ENCODE results near the gene DHRS11.

DHRS11 gene, protein sequence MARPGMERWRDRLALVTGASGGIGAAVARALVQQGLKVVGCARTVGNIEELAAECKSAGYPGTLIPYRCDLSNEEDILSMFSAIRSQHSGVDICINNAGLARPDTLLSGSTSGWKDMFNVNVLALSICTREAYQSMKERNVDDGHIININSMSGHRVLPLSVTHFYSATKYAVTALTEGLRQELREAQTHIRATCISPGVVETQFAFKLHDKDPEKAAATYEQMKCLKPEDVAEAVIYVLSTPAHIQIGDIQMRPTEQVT

DNA sequence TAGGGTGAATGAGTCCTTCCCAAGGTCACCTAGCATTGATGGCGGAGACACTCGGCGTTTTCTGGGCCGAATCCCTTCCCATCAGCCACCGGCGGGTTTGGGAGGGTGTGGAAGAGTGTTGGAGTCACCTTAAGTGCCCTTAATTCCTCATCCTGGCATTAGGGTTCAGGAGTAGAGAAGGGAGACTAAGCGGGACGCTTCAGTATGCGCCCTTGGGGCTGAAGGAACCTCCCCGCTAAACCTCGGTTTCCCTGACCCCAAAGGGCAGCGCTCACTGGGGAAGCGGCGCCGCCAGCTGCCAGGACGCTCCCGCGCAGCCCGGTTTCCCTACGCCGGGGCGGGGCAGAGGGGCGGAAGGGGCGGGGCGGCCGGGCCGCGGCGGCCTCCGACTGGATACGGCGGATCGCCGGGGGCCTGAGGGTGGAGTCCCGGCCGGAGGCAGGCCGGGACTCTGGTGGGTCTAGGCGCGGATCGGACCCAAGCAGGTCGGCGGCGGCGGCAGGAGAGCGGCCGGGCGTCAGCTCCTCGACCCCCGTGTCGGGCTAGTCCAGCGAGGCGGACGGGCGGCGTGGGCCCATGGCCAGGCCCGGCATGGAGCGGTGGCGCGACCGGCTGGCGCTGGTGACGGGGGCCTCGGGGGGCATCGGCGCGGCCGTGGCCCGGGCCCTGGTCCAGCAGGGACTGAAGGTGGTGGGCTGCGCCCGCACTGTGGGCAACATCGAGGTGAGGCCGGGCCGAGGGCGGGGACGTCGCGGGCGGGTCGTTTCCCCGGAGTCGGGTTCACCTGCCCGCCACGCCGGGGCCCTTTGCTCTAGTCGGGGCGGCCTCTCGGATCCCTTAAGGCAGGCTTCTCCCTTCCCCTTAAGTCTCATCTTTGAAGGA is at the start of gene DHRS11:
Gene DHRS11 (plus strand): TSS at position 446 of the 882 bp plus-strand sequence. CDS start 131 bp downstream, at position 577.
- in situ Hi-C loops (cut with MboI; ENCODE audit: low sequenced_read_pairs): no loop called here
- peaks cover 19% of the 10 kb centered on the region for H3K36me3 ChIP-seq (replicated peaks)
- no peaks in the 10 kb centered on the region for H3K9me3 ChIP-seq
- H3K27me3 ChIP-seq (ENCODE audit: low read depth): no peaks in the 10 kb centered on the region
- no peaks in the 10 kb centered on the region; the same call in none of the 2 replicates for H3K4me1 ChIP-seq
- peak; percentile 79 to 92 for DNase-seq (ENCODE audit: low spot score in 2 of 2)
- peak within 1 kb of the TSS; percentile 55 for H3K4me3 ChIP-seq

DNA sequence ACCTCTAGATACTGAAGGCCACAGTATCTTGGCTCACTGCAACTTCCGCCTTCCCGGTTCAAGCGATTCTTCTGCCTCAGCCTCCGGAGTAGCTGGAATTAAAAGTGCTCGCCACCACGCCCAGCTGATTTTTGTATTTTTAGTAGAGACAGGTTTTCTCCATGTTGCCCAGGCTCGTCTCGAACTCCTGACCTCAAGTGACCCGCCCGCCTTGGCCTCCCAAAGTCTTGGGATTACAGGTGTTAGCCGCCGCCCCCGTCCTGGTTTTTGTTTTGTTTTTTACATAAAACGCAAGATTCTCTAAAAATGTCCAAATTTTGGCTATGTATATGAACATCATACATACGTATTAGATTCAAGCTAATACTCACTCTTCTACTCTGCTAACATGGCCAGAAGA is 48.9 kb upstream of the DHRS11 start:
- in situ Hi-C loops (cut with MboI; ENCODE audit: low sequenced_read_pairs): no loop called here
- no peaks in the 10 kb centered on the region for H3K27me3 ChIP-seq (ENCODE audit: low read depth)
- DNase-seq (ENCODE audit: low spot score in 2 of 2): no peak
- peaks cover 32% of the 10 kb centered on the region for H3K36me3 ChIP-seq (replicated peaks)
- no peaks in the 10 kb centered on the region for H3K9me3 ChIP-seq
- H3K4me1 ChIP-seq: peaks cover 20% of the 10 kb centered on the region
- H3K4me3 ChIP-seq: no peak overlapping the region

DNA sequence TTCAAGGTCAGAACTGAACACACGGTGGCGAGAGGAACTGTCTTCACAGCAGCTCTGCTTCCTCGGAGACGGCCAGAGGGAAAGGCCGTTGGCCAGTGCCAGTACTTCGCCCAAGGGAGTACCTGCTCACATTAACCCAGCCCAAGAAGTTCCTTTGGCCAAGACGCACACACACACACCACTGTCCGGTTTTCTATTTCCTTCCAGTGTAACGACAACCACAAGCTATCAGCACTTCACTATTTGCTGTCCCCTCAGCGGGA is 47.7 kb upstream of the DHRS11 start:
- H3K27me3 ChIP-seq (ENCODE audit: low read depth): no peaks in the 10 kb centered on the region
- H3K9me3 ChIP-seq: no peaks in the 10 kb centered on the region
- H3K4me1 ChIP-seq: peaks cover 26% of the 10 kb centered on the region
- peak overlapping the region; percentile 98 for H3K4me3 ChIP-seq
- peak; percentile 49 to 60 for DNase-seq (ENCODE audit: low spot score in 2 of 2)
- in situ Hi-C loops (cut with MboI; ENCODE audit: low sequenced_read_pairs): no loop called here
- H3K36me3 ChIP-seq (replicated peaks): peaks cover 19% of the 10 kb centered on the region

DNA sequence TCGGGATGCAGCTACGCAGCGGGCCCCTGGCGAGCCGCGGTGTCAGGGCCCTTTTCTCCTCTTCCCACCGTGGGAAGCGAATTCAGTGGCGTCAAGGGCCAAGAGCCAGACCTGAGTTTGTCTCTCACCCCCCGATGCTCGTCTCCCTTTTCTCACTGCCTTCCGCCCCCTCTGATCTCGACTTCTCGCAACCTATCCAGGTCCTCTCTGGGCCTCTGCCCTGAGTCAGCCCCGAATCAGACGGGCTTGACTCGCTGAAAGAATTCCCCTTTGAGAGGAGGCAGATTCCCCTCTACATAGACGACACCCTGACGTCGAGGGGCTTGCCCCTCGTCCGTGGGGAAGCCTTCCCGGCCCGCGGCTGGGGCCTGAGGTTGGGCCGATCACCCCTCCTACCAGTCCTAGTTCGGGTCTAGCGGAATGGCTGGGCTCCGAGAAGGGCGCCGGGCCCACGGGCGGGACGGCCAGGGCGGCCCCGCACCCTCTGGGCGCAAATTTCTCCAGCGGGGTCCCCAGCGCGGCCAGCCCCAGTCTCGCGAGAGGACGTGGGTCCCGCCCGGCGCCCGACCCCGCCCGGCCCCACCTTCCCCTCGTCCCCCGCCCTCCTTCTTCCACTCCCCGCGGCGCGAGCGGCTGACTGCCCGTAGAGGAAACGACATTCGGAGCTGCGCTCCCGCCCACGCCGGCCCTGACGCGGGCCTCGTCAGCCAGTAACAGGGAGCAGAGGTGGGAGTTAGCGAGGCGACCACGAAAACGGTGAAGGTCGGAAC is 47.2 kb upstream of the DHRS11 start, which contains the start of gene GGNBP2:
Gene GGNBP2 (plus strand): TSS at position 613 of the 770 bp plus-strand sequence. CDS start 806 bp downstream, outside the sequence.
- in situ Hi-C loops (cut with MboI; ENCODE audit: low sequenced_read_pairs): no loop called here
- no peaks in the 10 kb centered on the region for H3K9me3 ChIP-seq
- H3K27me3 ChIP-seq (ENCODE audit: low read depth): no peaks in the 10 kb centered on the region
- DNase-seq (ENCODE audit: low spot score in 2 of 2): peak; percentile 80 to 96
- peaks cover 26% of the 10 kb centered on the region for H3K4me1 ChIP-seq
- peak within 1 kb of the TSS; percentile 98 for H3K4me3 ChIP-seq
- peaks cover 16% of the 10 kb centered on the region for H3K36me3 ChIP-seq (replicated peaks)

DNA sequence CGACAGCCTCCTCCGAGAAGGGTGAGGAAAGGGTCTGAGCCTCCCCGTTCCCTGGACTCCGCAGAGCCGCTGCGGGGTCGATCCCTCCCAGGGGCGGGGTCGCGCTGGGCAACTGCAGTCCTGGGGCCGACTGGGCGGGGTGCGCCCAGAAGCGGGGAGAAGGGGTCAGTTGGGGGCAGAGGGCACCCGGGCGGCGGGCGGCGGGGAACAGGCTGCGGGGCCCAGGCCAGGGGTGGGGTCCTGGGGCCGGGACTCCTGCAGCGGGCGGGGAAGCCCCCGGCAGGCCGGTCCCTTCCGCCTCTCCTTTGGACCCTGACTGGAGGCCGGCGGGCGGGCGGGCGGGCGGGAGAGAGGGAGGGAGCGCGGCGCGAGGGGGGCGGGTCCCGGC is 46.6 kb upstream of the DHRS11 start:
- in situ Hi-C loops (cut with MboI; ENCODE audit: low sequenced_read_pairs): no loop called here
- H3K36me3 ChIP-seq (replicated peaks): peaks cover 16% of the 10 kb centered on the region

DNA sequence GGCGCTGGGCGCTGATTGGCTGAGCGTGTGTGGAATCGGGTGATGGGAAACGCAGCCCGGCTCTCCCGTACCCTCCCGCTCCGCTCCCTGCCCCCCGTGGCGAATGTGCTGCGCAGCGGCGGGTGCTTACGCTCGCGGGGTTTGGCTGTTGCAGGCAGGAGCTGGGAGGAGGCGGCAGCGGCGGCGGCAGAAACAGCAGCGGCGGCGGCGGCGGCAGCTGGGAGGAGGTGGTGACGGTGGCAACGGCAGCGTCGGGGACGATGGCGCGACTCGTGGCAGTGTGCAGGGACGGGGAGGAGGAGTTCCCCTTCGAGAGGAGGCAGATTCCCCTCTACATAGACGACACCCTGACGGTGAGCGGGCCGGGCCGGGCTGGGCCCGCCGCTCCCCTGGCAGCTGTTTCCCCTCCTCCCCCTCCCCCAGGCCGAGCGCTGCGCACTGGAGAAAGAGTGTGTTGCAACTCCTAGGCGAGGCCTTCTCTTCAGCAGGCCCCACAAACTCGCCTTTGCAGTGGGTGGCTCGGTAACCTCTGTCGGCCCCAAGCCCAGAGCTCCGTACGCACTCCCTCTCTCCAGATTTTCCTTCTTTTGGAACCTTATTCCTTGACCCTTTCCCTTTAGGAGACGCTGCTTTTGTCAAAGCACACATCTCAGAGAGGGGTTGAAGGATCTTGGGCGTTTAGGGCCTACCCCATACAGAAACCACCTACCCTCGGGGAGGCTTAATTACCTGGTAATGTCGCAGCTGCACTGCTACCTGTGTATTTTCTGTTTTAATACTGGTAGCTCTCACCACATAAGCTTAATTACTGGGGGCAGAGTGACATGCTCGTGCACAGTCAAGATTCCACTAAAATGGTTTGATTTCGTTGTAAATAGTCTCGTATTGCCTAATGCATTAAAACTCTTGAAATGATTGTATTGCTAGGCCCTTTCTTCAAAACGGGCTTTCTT is 45.9 kb upstream of the DHRS11 start:
- in situ Hi-C loops (cut with MboI; ENCODE audit: low sequenced_read_pairs): no loop called here
- Histone ChIP-seq H3K4me3 (peak overlapping the region; percentile 98), H3K9me3 (no peaks in the 10 kb centered on the region), H3K27me3 (ENCODE audit: low read depth) (no peaks in the 10 kb centered on the region), H3K4me1 (peaks cover 31% of the 10 kb centered on the region), H3K36me3 (replicated peaks) (peaks cover 16% of the 10 kb centered on the region)
- DNase-seq (ENCODE audit: low spot score in 2 of 2): peak; percentile 96 to 99

More for the DNA sequence above, 46.6 kb upstream of the DHRS11 start:
- H3K4me1 ChIP-seq: peaks cover 26% of the 10 kb centered on the region
- peak overlapping the region; percentile 98 for H3K4me3 ChIP-seq
- no peaks in the 10 kb centered on the region for H3K27me3 ChIP-seq (ENCODE audit: low read depth)
- no peak for DNase-seq (ENCODE audit: low spot score in 2 of 2)
- H3K9me3 ChIP-seq: no peaks in the 10 kb centered on the region

DNA sequence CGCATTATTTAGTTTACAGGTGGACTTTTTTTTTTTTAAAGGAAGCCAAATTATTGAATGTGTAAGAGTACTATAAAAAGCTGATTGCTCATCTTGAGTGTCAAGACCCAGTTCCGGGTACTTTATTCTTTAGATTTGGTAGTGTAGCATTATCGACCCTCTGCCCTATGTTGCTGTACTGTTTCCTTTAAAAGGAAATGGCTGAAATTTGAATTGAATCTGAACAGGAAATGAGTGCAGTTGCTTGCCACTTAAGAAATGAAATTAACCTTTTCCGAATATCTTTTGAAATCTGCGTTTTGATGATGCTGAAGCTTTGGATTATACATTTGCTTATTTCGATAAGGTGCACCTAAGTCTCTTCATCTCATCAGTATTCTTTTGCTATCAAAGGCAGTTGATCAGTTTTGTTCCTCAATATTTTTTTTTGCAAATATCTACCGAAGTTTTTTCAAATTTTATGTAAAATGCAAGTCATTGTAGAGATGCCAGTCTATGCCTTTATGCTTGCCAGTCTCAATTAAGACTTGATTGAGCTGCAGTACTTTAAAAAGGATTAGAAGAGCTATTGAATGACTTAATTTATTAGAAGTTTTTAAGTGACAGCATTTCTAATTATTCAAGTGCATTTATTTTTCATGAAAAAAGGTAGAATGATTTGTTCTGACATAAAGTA is 45.1 kb upstream of the DHRS11 start:
- Histone ChIP-seq H3K4me3 (peak overlapping the region; percentile 98), H3K9me3 (no peaks in the 10 kb centered on the region), H3K36me3 (replicated peaks) (peaks cover 16% of the 10 kb centered on the region), H3K27me3 (ENCODE audit: low read depth) (no peaks in the 10 kb centered on the region), H3K4me1 (peaks cover 36% of the 10 kb centered on the region)
- DNase-seq (ENCODE audit: low spot score in 2 of 2): no peak
- in situ Hi-C loops (cut with MboI; ENCODE audit: low sequenced_read_pairs): no loop called here

DNA sequence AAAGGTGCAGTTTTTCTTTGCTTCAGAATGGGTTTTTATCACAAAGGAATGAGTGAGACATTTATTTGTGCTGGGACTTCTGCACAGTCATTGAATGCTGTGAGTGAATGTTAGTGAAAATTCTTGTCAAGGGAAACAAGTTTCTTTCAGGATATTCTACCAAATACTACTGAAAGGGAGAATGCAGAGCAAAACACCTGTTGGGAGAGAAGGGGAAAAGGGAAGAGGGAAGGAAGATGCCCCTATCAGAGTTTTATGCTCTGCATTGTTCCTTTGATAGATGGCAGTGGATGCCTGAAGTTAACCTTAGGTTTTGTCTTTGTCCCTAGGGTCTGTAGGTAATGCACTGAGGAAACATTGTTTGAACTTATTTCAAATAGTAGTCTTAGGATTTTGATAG is 43.9 kb upstream of the DHRS11 start:
- H3K4me1 ChIP-seq: peaks cover 36% of the 10 kb centered on the region
- in situ Hi-C loops (cut with MboI; ENCODE audit: low sequenced_read_pairs): no loop called here

DNA sequence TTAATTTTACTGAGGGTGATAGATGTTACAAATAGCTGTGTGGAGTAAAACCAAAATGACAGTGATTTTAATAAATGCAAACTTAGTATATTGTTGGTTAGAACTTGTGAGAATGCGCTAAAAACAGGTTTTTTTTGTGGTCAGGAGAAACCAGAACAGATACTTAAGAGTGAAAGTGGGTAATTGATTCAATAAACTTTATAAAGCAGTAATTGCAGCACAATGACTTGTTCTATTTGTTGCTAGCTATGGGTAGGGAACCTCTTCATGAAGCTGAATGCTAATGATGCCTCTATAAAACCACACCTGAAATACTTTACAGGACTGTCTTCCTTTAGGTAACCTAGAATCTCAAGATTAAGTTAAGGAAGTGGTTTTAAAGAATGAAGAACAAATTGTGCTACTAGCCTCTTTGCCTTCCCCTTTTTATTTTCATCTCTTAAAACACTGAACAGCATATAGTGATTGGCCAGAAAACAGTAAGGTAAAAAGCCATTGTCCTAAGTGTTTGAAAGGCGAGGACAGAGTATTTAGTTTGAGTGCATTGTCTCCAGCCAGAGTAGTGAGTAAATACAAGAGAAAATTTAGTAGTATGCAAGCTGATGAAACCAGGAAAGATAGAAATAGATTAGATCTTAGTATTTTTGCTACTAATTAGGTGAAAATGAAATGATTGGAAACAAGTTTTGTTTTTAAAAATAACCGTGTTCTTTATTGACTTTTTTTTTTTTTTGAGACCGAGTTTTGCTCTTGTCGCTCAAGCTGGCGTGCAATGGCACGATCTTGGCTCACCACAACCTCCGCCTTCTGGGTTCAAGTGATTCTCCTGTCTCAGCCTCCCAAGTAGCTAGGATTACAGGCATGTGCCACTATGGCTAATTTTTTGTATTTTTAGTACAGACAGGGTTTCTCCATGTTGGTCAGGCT is 40.9 kb upstream of the DHRS11 start:
- Histone ChIP-seq H3K9me3 (no peaks in the 10 kb centered on the region), H3K4me3 (no peak overlapping the region), H3K4me1 (peaks cover 29% of the 10 kb centered on the region), H3K36me3 (replicated peaks) (peaks cover 17% of the 10 kb centered on the region), H3K27me3 (ENCODE audit: low read depth) (no peaks in the 10 kb centered on the region)
- in situ Hi-C loops (cut with MboI; ENCODE audit: low sequenced_read_pairs): no loop called here
- DNase-seq (ENCODE audit: low spot score in 2 of 2): no peak

More for the DNA sequence above, 43.9 kb upstream of the DHRS11 start:
- DNase-seq (ENCODE audit: low spot score in 2 of 2): no peak
- Histone ChIP-seq H3K9me3 (no peaks in the 10 kb centered on the region), H3K27me3 (ENCODE audit: low read depth) (no peaks in the 10 kb centered on the region), H3K36me3 (replicated peaks) (peaks cover 16% of the 10 kb centered on the region), H3K4me3 (peak overlapping the region; percentile 98; the same call in 1 of the 2 replicates)

DNA sequence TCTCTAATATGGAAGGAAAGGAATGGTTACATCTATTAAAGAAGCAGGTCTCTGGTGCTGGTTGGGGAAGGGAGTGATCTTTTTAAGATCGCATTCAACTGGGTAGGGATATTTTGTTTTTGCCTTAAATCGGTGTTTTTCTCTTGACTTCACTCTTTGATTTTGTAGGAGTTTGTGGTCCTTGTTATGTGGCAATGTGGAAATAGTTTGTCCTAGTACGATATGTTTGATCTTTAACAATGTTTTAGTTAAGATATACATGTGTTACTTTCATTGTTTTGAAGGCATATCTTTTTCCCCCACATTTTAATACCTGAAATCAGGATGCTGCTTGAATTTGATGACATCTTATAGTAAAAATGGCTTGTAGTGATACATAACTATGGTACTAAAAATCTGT is 38.2 kb upstream of the DHRS11 start:
- Histone ChIP-seq H3K4me3 (no peak overlapping the region), H3K4me1 (peaks cover 10% of the 10 kb centered on the region), H3K36me3 (replicated peaks) (peaks cover 21% of the 10 kb centered on the region), H3K9me3 (no peaks in the 10 kb centered on the region), H3K27me3 (ENCODE audit: low read depth) (no peaks in the 10 kb centered on the region)
- DNase-seq (ENCODE audit: low spot score in 2 of 2): no peak
- in situ Hi-C loops (cut with MboI; ENCODE audit: low sequenced_read_pairs): no loop called here

DNA sequence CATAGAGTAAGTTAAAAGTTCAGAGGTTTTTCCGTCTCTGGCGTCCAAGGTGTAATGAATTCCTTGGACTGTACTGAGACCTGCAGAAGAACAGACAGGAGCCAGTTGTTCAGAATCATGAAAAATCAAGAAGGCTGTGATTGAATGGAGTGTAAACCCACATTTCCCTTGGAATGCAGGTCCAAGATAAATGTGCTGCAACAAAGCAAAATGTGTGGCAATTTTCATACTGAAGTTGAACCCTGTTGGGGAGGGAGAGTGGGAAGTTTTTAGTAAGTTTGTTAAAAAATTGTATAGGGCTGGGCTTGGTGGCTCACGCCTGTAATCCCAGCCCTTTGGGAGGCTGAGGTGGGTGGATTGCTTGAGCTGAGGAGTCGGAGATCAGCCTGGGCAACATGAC is 25.6 kb upstream of the DHRS11 start:
- Histone ChIP-seq H3K9me3 (no peaks in the 10 kb centered on the region), H3K4me3 (no peak overlapping the region), H3K4me1 (no peaks in the 10 kb centered on the region), H3K36me3 (replicated peaks) (peaks cover 82% of the 10 kb centered on the region), H3K27me3 (ENCODE audit: low read depth) (no peaks in the 10 kb centered on the region)
- in situ Hi-C loops (cut with MboI; ENCODE audit: low sequenced_read_pairs): no loop called here
- no peak for DNase-seq (ENCODE audit: low spot score in 2 of 2)

DNA sequence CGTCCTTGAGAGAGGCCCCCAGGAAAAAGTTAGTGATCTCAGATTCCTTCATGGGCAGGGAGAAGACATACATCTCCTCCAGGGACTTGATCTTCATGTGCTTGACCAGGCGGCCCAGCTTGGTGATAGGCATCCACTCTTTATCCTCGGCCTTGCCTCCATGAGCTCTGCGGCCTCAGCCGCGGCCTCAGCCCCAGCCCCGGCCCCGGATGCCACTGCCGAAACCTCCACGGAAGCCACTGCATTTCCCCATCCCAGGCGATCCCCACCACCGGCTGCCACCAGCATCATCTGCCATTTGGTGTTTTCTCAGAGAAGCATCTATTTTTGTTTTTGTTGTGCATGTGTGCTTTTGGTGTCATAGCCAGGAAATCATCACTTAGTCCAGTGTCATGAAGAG is 16.7 kb upstream of the DHRS11 start:
- no peaks in the 10 kb centered on the region for H3K27me3 ChIP-seq (ENCODE audit: low read depth)
- in situ Hi-C loops (cut with MboI; ENCODE audit: low sequenced_read_pairs): no loop called here
- peaks cover 35% of the 10 kb centered on the region for H3K36me3 ChIP-seq (replicated peaks)

More for the DNA sequence above, 16.7 kb upstream of the DHRS11 start:
- peaks cover 28% of the 10 kb centered on the region for H3K4me1 ChIP-seq
- no peak for DNase-seq (ENCODE audit: low spot score in 2 of 2)
- H3K9me3 ChIP-seq: no peaks in the 10 kb centered on the region
- no peak overlapping the region for H3K4me3 ChIP-seq

Data from HAP-1 (cell line).